GM12878 (cell line): ENCODE measurements around the gene MSH5. TPM values are rescaled to one million over a fixed set of nuclear protein-coding genes. Genes with fewer than 3 reads are reported as not detected.

ENCODE experiments used
- BHLHE40 ChIP-seq, 2 experiments: fragments of 450-650 bp in 1 of 2; IDR thresholded peaks; 2 replicates each; pipeline ENCODE4 v1.6.1; 2011 to 2017; ENCODE audit warnings: low read depth in 2 of 2, borderline replicate concordance in 1 of 2, improper control_type of control experiment in 1 of 2, low read length in 1 of 2, mild to moderate bottlenecking in 1 of 2
- CHD4 ChIP-seq: fragments of 200-600 bp; sonication (generic); IDR thresholded peaks from 2 replicates; pipeline ENCODE4 v1.6.1; 2016; ENCODE audit warnings: mild to moderate bottlenecking
- EED ChIP-seq: sonication (generic); IDR thresholded peaks from 2 replicates; pipeline ENCODE4 v1.6.1; 2016; ENCODE audit warnings: antibody characterized with exemption, low read depth
- FOS ChIP-seq: IDR thresholded peaks from 3 replicates; pipeline ENCODE4 v1.6.1; 2011; ENCODE audit warnings: borderline replicate concordance; ENCODE audit not compliant: insufficient read length; ENCODE audit errors: extremely low read depth
- GABPA ChIP-seq: IDR thresholded peaks from 2 replicates; pipeline ENCODE4 v1.6.1; 2014; ENCODE audit warnings: antibody characterized with exemption, low read depth, mild to moderate bottlenecking, inconsistent platforms
- HDAC6 ChIP-seq: fragments of 200-600 bp; sonication (generic); IDR thresholded peaks from one replicate; pipeline ENCODE4 v1.8.0; 2017; ENCODE audit warnings: antibody characterized with exemption; ENCODE audit not compliant: unreplicated experiment
- IKZF2 ChIP-seq, 2 experiments: fragments of 450-650 bp; IDR thresholded peaks; 2 replicates each; pipeline ENCODE4 v1.6.1; 2017; ENCODE audit warnings: mild to moderate bottlenecking in 2 of 2, moderate library complexity in 2 of 2
- KDM1A ChIP-seq: fragments of 200-600 bp; sonication (generic); IDR thresholded peaks from 2 replicates; pipeline ENCODE4 v1.6.1; 2016; ENCODE audit warnings: borderline replicate concordance
- MEF2B ChIP-seq: fragments of 450-650 bp; IDR thresholded peaks from 2 replicates; pipeline ENCODE4 v1.6.1; 2018; ENCODE audit warnings: mild to moderate bottlenecking, moderate library complexity; ENCODE audit not compliant: partially characterized antibody, poor library complexity, severe bottlenecking
- NR2C2 ChIP-seq: IDR thresholded peaks from 2 replicates; pipeline ENCODE4 v1.6.1; 2011; ENCODE audit warnings: borderline replicate concordance, low read depth; ENCODE audit not compliant: control insufficient read depth, insufficient read length
- PAX8 ChIP-seq: fragments of 450-650 bp; IDR thresholded peaks from 2 replicates; pipeline ENCODE4 v1.6.1; 2017; ENCODE audit warnings: mild to moderate bottlenecking, moderate library complexity
- RB1 ChIP-seq: fragments of 450-650 bp; formaldehyde crosslinking; IDR thresholded peaks from 2 replicates; pipeline ENCODE4 v1.6.1; 2017; ENCODE audit warnings: mild to moderate bottlenecking, borderline replicate concordance
- RBBP5 ChIP-seq: fragments of 200-600 bp; sonication (generic); conservative IDR thresholded peaks from 2 replicates; pipeline ENCODE4 v1.6.1; 2016
- SIX5 ChIP-seq: IDR thresholded peaks from 2 replicates; pipeline ENCODE4 v1.6.1; 2011; ENCODE audit warnings: mild to moderate bottlenecking, low read depth, low read length, moderate library complexity; ENCODE audit not compliant: severe bottlenecking
- SMAD5 ChIP-seq: IDR thresholded peaks from 2 replicates; pipeline ENCODE4 v1.6.1; 2016; ENCODE audit warnings: antibody characterized with exemption, low read depth
- TCF3 ChIP-seq: IDR thresholded peaks from 2 replicates; pipeline ENCODE4 v1.6.1; 2012; ENCODE audit warnings: low read depth, mild to moderate bottlenecking, low read length, borderline replicate concordance; ENCODE audit not compliant: insufficient read depth
- ZBTB4 ChIP-seq: fragments of 450-650 bp; formaldehyde crosslinking; IDR thresholded peaks from 2 replicates; pipeline ENCODE4 v1.4.0; 2022; ENCODE audit warnings: mild to moderate bottlenecking, moderate library complexity
- polyA plus RNA-seq, 11 experiments: library from polyadenylated mRNA; depleted of rRNA in 4 of 11; unstranded in 6 of 11; stranded (reverse) in 5 of 11; fragments of >200 nt; fragmentation: Nextera tagmentation in 4 of 11; fragmentation: Illumina TruSeq in 1 of 11; extraction: Ambion mirVana in 4 of 11; extraction: Trizol in 1 of 11; gene quantifications; 1 replicate in 1 of 11; 2 replicates in 10 of 11; pipeline versions ENCODE4 v1.2.1 to v1.2.3, GENCODE V29; 2011 to 2016; ENCODE audit warnings: inconsistent platforms in 2 of 11, missing spikeins in 2 of 11, low read depth in 1 of 11
- total RNA-seq, 4 experiments: library from RNA; depleted of rRNA in 3 of 4; stranded (reverse); fragments of >200 nt in 3 of 4; fragmentation: Illumina TruSeq in 1 of 4; extraction: Trizol in 1 of 4; gene quantifications; 2 replicates each; pipeline versions ENCODE4 v1.2.1 to v1.2.3, GENCODE V29; 2013 to 2021

Gene MSH5
- total and polyA plus RNA-seq, 10 of the 15 experiments (the other 5 are each of a cell fraction or from before 2014, with no cell fraction given) = 9.1 to 52.7 (median 30.0) TPM

GRCh38 chr6:31702819-31703716 lies 36.7 kb upstream of the MSH5 start, which contains the start of gene ABHD16A (continued):
- TF ChIP-seq FOS (no peak), TCF3 (no peak), GABPA (peak; percentile 23; the same call in 1 of the 2 replicates), KDM1A (no peak), CHD4 (no peak), MEF2B (no peak), HDAC6 (no peak), BHLHE40 (IDR thresholded peaks at IDR 0.05; ENCODE audit: borderline replicate concordance in 1 of 2, low read depth in 2 of 2, low read length in 1 of 2) (peak; percentile 88 to 93), ZBTB4 (no peak), PAX8 (no peak), RB1 (no peak), RBBP5 (no peak), SIX5 (peak; percentile 25), EED (peak; percentile 20; the same call in 1 of the 2 replicates), NR2C2 (no peak), SMAD5 (no peak), IKZF2 (IDR thresholded peaks at IDR 0.05) (0 out of 4 replicates have a peak, but pooled peaks of 1 of the 2 experiments have one; percentile 32)
